Femur (tissue), 1 donor: ENCODE measurements around the gene PLIN1.
"Not testable (repeated sequence)": the region's sequence is repeated elsewhere in the genome, so short reads cannot be mapped to it uniquely, and the experiment has no call there.

Experiments
- DNase-seq: peaks from one replicate; pipeline ENCODE4 v3.0.0-alpha.2; 2017

PLIN1 gene

GRCh38 chr15:89679212-89679611 is at the start of gene PLIN1:
Gene PLIN1, minus strand, starts transcription at chr15:89679367. Its CDS starts 1,878 bp downstream, at chr15:89677489.
- no peak for DNase-seq

DNA sequence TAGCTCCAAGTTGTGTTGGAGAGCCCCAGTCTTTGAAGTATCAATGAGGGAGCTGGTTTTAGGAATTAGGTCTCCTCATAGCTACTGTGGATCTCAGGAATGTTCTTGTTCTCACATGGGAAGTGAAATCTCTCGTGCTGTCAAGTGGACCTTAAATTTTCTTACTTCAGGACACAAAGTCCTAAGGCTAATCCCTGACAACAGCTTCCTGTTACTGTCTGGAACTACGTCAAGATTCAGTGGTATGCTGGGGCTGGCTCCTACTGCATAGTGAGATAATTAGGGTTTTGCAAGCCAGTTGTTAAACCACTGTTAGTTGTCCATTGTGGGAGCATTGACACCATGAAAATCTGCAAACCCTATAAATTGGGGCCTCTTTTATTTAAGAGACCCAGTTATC is 49.1 kb upstream of the PLIN1 start:
- DNase-seq = no peak

DNA sequence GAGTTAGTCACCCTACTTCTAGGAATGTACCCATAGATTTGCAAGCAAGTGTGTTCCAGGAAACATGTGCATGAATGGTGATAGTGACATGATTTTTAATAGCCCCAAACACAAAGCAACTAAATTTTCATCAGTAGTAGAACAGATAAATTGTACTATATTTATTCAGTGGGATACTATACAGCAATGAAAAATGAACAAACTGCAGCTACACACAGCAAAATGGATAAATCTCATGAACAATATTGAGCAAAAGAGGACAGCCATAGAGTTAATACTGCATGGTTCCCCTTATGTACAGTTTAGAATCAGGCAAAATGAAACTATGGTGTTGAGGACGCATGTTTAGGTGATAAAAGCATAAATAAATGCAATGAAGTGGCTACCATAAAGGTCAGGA is 45.9 kb upstream of the PLIN1 start:
- no peak for DNase-seq

GRCh38 chr15:89724621-89725020 is 45.5 kb upstream of the PLIN1 start:
- DNase-seq = no peak

DNA sequence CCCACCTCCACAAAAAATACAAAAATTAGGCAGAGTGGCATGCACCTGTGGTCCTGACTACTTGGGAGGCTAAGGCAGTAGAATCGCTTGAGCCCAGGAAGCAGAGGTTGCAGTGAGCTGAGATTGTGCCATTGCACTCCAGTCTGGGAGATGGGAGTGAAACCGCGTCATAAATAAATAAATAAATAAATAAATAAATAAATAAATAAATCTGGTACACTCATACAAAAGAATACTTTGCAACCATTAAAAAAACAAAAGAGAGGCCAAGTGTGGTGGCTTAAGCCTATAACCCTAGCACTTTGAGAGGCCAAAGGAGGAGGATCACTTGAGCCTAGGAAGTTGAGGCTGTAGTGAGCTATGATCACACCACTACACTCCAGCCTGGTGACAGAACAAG is 43.9 kb upstream of the PLIN1 start:
- no peak for DNase-seq

DNA sequence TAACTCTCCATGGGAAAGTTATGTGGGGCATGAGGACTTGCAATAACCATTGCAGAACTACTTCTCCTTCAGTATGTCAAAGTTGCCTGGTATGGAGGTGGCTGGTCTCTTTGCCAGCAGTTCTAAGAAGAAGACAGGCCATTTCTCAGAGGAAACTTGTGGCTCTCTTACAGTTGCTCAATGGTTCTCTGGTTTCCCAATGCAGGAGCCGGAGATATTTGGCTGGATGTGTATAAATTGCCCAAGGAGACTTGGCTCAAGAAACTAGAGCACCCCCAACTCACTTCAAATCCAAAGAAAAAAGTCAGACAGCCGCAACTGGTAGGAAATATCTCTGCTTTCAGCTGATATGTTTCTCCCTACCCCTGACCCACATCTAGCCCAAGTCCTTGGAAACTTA is 35.6 kb upstream of the PLIN1 start:
- DNase-seq = no peak

DNA sequence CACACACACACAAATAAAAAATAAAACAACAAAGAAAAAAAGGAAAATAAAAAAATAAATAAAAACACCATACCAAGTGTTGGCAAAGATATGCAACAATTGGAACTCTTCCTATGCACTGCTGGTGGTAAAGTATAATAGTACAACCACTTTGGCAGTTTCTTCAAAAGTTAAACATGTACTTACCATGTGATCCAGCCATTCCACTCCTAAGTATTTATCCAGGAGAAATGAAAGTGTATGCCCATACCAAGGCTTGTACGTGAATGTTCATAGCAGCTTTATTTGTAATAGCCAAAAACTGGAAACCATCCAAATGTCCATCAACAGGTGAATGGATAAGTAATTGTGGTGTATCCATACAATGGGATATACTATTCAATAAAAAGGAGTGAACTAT is 28.4 kb upstream of the PLIN1 start:
- no peak for DNase-seq

DNA sequence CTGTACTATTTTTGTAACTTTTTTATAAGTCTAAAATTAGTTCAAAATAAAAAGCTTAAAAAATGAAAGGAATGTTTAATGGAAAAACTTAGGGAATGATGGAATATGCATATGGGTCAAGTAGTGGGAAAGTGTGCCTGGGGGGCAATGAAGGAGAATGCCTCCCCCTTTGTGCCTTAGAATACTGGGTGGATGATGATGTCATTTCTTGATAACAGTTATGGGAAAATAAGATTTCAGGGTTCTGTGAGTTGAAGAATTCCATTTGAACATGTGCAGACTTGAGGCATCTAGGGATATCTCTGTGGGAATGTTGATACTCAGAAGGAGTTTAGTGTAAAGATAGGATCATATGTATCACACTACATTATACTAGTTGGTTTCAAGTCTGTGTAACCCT is 25.2 kb upstream of the PLIN1 start:
- no peak for DNase-seq

DNA sequence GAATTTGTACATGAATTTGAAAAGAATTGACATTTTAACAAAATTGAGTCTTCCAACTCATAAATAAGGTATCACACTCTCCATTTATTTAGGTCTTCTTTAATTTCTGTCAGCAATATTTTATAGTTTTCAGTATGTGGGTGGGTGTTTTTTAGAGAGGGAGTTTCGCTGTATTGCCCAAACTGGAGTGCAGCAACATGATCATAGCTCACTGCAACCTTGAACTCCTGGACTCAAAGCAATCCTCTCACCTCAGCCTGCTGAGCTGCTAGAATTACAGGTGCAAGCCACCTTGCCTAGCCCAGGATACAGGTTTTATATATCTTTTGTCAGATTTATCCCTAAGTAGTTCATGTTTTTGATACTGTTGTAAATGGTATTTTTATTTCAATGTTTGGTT is 16.0 kb upstream of the PLIN1 start:
- DNase-seq = no peak

DNA sequence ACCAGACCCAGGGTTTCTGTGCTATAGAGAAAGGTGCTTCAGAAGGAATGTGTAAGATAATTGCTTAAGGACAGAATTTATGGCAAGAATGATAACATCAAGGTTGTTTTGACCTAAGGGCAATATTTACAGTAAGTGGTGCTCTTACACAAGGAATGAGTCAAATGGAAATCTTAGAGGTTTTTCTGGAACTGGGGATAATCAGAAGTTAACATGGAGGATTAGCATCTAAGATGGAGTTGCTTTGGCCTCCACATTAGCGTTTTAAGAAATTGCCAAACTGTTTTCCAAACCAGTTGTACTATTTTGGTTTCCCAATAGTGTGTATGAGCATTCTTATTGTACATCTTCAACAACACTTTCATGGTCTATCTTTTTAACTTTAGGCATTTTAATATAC is 14.5 kb upstream of the PLIN1 start:
- no peak for DNase-seq

- DNase-seq = no peak
These were observed 13.9 kb upstream of the PLIN1 start for GRCh38 chr15:89693091-89693490.

GRCh38 chr15:89690276-89691218 is 11.4 kb upstream of the PLIN1 start, which contains the start of the genes PEX11A and WDR93:
Gene PEX11A, minus strand, starts transcription at chr15:89690754. Its CDS starts 122 bp downstream, at chr15:89690632.
Gene WDR93, plus strand, starts transcription at chr15:89690811. Its CDS starts 10,936 bp downstream, at chr15:89701747.
- DNase-seq = peak; percentile 84

DNA sequence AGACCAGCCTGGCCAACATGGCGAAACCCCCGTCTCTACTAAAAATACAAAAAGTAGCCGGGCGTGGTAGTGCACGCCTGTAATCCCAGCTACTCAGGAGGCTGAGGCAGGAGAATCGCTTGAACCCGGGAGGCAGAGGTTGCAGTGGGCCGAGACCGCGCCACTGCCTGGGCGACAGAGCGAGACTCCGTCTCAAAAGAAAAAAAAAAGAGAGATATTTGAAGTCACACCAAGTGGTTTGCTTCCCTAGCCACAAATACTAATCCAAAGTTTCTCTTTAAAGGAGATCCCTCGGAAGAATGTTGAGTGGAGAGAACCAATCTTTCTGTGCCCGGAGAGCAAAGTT is 10.7 kb upstream of the PLIN1 start:
- not testable (repeated sequence) for DNase-seq

GRCh38 chr15:89686522-89686921 is 7.4 kb upstream of the PLIN1 start:
- no peak for DNase-seq

GRCh38 chr15:89685995-89686394 is 6.8 kb upstream of the PLIN1 start:
- no peak for DNase-seq

- DNase-seq = no peak
These were observed 2.0 kb upstream of the PLIN1 start for GRCh38 chr15:89681146-89681545.

- DNase-seq = peak; percentile 42
These were observed 1.2 kb upstream of the PLIN1 start for GRCh38 chr15:89680282-89680873.

GRCh38 chr15:89677381-89677780 is 1.8 kb downstream of the PLIN1 start:
- no peak for DNase-seq

DNA sequence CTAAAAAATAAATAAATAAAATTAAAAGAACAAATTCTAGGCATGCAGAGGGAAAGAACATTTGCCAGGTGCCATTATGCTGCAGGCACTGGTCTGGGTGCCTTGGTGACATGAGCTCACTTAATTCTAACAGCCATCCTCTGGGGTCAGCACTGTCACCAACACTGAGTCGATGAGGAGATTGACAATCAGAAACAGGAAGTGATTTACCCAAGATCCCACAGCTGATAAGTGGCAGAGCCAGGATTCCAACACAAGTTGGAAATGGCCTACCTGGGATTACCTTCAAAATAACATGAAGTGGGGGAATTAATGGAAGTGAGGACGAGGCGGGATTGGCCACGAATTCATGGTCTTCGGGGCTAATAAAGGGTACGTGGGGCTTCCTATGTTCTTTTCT is 3.6 kb downstream of the PLIN1 start:
- DNase-seq = no peak

DNA sequence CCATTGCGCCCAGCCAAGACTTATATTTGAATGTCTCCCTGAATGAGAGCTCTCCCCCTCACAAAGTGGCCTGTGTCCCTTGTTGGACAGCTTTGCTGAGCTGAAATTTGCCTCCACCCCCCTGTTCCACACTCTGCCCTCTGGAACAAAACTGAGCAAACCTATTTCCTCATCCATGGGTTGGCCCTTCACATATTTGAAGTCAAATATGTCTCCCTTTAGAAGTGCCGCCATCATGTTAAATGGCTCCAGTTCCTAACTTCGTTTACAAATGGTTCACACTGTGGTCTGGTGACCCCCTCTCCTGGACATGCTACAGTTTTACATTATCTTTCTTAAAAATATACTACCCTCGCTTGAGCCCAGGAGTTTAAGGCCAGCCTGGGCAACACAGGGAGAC is 4.6 kb downstream of the PLIN1 start:
- DNase-seq = no peak

- no peak for DNase-seq
These were observed 6.0 kb downstream of the PLIN1 start for GRCh38 chr15:89673165-89673512.

DNA sequence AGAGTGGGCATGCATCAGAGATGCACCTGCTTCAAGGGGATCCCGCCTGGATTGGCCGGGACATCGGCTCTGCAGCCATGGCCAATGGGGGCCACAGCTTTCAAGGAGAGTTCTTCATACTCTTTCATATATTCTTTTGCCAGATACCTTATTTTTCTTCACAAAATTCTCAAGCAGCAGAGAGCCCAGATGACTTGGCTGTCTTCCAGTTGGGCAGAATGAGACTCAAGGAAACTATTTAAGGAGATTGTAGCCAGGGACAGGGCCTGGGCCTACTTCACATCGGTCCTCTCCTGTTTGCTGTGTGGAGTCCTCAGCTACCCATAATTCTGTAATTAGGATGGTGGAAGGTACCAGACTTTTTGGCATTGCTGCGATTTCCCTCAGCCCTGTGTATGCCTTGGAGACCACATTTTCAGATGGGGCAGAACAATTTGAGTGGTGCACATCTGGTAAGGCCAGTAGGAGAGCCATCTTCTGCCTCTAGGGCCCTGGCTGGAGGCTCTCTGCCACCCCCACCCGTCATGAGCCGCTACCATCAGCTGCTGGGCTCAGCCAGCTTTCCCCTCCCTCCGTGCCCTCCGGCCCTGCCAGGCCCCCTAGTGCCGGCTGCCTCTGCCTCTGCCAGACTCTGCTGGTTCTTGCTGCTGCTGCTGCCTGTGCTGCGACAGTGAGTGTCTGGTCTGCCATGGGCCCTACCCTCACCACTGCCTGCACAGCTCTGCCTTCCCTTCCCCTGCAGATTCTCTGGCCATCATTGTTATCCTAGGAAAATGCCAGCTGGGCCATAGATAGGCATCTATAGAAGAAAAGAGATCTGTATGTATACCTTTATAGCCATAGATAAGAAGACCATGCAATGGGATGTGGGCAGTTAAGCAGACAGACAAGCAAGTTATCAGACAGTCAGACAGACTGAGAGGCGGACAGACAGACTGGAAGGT is 6.7 kb downstream of the PLIN1 start:
- peak; percentile 28 for DNase-seq

DNA sequence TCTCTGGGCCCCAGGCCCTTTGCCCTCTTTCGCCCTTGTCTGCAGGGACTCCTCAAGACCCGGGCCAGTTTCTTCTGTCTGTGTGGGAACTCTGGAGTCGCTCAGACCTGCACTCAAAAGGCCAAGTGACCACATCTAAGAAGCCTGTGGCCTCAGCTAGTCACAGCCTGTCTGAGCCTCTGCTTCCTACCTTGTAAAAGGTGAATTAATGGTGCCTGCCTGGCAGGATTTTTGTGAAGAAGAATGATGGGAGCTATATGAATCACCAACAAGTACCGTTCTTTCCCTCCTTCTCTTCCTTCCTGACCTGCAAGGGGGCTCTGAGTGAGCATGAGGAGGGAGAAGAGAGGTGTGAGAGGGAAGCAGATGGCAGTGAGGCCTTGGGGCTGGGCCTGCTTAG is 7.5 kb downstream of the PLIN1 start:
- no peak for DNase-seq
